Activated T-helper 1 cell treated with anti-CD3 and anti-CD28 coated beads, Interleukin-12 subunit alpha, Interleukin-12 subunit beta, Interleukin-2, Interleukin-4 antibody, amounts not matched to agents 30 ng/mL and 10 ng/mL and 1 ng/mL, durations not matched to agents 14 hours and 24 hours and 36 hours (primary cell): ENCODE measurements around the gene STIM1. TPM values are rescaled to one million over a fixed set of nuclear protein-coding genes. Genes with fewer than 3 reads are reported as not detected.
"Not testable (repeated sequence)": the region's sequence is repeated elsewhere in the genome, so short reads cannot be mapped to it uniquely, and the experiment has no call there.

Experiments
- DNase-seq: peaks from one replicate; pipeline ENCODE4 v3.0.0; 2021; ENCODE audit warnings: low spot score
- H3K27ac Mint-ChIP-seq: one replicate; pipeline ENCODE4 v1.8.0; 2021; ENCODE audit warnings: mild to moderate bottlenecking, mixed read lengths
- H3K27me3 Mint-ChIP-seq: one replicate; pipeline ENCODE4 v1.8.0; 2022; ENCODE audit warnings: mild to moderate bottlenecking, moderate library complexity, mixed read lengths; ENCODE audit not compliant: insufficient read depth
- H3K36me3 Mint-ChIP-seq: one replicate; pipeline ENCODE4 v1.8.0; 2021; ENCODE audit warnings: low read depth, mixed read lengths
- H3K4me1 Mint-ChIP-seq: one replicate; pipeline ENCODE4 v1.8.0; 2021; ENCODE audit warnings: low read depth, mixed read lengths
- H3K4me3 Mint-ChIP-seq: one replicate; pipeline ENCODE4 v1.8.0; 2021; ENCODE audit warnings: mild to moderate bottlenecking, moderate library complexity, mixed read lengths
- H3K9me3 Mint-ChIP-seq: one replicate; pipeline ENCODE4 v1.8.0; 2021; ENCODE audit warnings: mixed read lengths
- intact Hi-C: fragments of 100-400 bp; cut with micrococcal nuclease; formaldehyde crosslinking; loops from one replicate; pipeline ENCODE4 v1.15.1; 2024
- total RNA-seq: library from RNA; stranded (reverse); gene quantifications from 2 replicates; pipeline ENCODE4 v1.2.3, GENCODE V29; 2022

Gene STIM1
- total RNA-seq, 1 donor from 2014 or later, result 68.0 TPM

DNA sequence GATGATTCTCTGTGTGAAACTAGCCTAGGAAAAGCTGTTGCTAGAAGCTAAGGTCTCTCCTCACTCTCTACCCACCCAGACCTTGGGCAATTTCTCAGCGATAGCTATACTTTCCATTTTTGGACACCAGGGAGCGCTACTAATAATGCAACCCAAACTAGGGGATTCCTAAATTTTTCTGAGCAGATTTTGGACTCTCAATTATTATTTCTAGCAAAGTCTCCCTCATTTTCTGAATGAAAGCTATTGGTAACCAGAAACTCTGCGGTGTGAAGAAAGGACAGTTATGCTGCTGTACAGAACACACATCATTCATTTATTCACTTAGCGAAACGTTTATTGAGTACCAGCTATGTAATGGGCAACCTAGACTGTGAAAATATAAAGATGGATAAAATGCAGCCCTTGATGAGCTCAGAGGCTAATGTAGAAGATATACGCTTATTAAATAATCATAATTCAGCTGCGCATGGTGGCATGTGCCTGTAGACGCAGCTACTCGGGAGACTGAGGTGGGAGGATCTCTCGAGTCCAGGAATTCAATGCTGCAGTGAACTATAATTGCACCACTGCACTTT, 6.1 kb upstream of the STIM1 start:
- H3K27ac Mint-ChIP-seq, result no peak overlapping the region
- no peaks in the 10 kb centered on the region for H3K36me3 Mint-ChIP-seq
- intact Hi-C loops, result loop anchor here (1.0 kb wide), 2 partner anchors 8 to 223 kb away; no protein-coding TSS in a partner anchor
- no peaks in the 10 kb centered on the region for H3K27me3 Mint-ChIP-seq
- no peaks in the 10 kb centered on the region for H3K9me3 Mint-ChIP-seq
- peak; percentile 37 for DNase-seq
- H3K4me3 Mint-ChIP-seq, result no peak overlapping the region
- peaks cover 47% of the 10 kb centered on the region for H3K4me1 Mint-ChIP-seq

DNA sequence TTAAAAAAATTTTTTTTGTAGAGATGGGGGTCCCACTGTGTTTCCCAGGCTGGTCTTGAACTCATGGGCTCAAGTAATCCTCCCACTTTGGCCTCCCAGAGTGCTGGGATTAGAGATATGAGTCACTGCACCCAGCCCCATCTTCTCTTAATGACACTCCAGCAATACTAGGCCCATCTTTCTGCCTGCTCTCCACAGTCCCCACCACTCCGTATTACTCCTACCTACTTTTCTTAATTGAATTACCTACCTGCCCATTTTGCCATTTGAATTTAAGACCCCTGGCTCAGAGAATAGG, 2.0 kb upstream of the STIM1 start:
- H3K27me3 Mint-ChIP-seq, result no peaks in the 10 kb centered on the region
- DNase-seq, result no peak
- no peaks in the 10 kb centered on the region for H3K9me3 Mint-ChIP-seq
- H3K36me3 Mint-ChIP-seq, result peaks cover 5% of the 10 kb centered on the region
- H3K4me1 Mint-ChIP-seq, result peaks cover 61% of the 10 kb centered on the region
- intact Hi-C loops, result no loop called here
- peak overlapping the region; percentile 92 for H3K4me3 Mint-ChIP-seq
- peak overlapping the region; percentile 99 for H3K27ac Mint-ChIP-seq

DNA sequence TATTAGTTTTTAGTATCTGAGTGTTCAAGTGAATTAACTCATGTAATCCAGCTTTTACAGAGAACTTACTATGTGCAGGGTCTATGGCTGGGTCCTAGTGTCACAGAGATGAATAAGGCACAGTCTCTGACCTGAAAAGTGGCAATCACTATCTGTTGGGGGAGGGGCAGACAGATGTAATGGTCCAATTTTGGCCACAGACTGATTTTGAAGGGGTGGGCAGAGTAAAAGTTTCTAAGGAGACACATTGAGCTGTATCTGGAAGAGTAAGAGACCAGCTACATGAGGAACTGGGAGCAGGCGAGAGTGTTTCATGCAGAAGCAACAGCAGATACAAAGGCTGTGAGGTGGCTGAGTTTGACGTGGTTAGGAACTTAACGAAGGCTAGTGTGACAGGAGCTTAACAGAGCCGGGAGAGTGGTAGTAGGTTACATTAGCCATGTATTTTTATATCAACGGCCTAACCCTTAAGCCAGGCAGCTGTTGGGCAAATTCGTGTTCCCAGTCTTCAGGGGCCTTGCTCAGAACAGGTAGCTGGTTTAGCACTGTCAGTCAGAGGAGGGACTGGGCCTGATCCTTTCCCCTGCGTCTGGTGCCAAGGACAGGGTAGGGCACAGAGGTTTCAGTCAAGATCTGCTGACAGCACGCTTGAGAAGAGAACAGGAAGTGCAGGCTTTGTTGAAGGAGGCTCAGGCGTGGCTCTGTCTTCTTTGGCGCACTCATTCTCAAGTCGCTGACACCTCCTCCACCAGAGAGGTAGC, 1.4 kb upstream of the STIM1 start:
- Mint-ChIP-seq H3K9me3 (no peaks in the 10 kb centered on the region), H3K27ac (peak overlapping the region; percentile 99), H3K4me1 (peaks cover 61% of the 10 kb centered on the region), H3K27me3 (no peaks in the 10 kb centered on the region), H3K4me3 (peak overlapping the region; percentile 92), H3K36me3 (peaks cover 5% of the 10 kb centered on the region)
- intact Hi-C loops, result loop anchor here (1.0 kb wide), 8 partner anchors 13 to 218 kb away; partner anchors contain the start of gene NUP98
- peak; percentile 61 for DNase-seq

DNA sequence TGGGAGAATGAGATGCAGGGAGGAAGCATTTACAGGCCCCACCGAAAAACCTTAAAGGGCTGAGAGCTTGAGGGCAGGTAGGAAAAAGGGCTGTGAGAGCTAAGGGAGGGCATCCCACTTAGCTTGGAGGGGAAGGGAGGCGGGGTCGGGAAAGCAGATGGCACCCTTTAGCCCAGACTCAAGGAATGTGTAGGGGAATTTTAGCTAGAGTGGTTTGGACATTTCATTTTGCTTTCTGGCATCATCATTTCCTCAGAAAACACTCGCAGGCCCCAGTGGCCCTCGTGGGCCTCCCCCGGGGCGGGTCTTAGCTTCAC, 846 bp upstream of the STIM1 start:
- Mint-ChIP-seq H3K4me3 (peak overlapping the region; percentile 92), H3K4me1 (peaks cover 62% of the 10 kb centered on the region), H3K9me3 (no peaks in the 10 kb centered on the region), H3K27ac (peak overlapping the region; percentile 99), H3K27me3 (no peaks in the 10 kb centered on the region), H3K36me3 (peaks cover 5% of the 10 kb centered on the region)
- intact Hi-C loops, result loop anchor here (1.0 kb wide), 8 partner anchors 13 to 218 kb away; partner anchors contain the start of gene NUP98
- DNase-seq, result no peak

DNA sequence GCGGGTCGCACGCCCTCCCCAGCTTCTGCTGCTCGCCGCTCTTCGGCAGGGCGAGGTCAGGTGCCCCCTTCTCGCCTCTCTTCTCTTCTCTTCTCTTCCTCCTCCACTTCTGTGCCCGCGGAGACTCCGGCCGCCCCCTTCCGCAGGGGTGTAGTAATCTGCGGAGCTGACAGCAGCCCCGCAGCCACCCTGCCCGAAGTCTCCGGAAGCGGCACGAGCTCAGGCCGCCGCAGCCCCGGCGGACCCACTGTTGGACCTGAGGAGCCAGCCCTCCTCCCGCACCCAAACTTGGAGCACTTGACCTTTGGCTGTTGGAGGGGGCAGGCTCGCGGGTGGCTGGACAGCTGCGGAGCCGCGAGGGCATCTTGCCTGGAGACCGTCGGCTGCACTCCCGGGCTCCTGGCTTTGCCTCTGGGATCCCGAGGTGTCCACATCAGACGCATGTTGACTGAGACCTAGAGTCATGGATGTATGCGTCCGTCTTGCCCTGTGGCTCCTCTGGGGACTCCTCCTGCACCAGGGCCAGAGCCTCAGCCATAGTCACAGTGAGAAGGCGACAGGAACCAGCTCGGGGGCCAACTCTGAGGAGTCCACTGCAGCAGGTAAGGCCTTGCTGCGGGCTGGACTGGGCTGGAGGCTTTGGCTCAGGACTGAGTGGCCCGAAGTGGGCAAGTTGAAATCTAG, 486 bp downstream of the STIM1 start:
- no peaks in the 10 kb centered on the region for H3K9me3 Mint-ChIP-seq
- peaks cover 6% of the 10 kb centered on the region for H3K36me3 Mint-ChIP-seq
- no peaks in the 10 kb centered on the region for H3K27me3 Mint-ChIP-seq
- no peak for DNase-seq
- H3K4me1 Mint-ChIP-seq, result peaks cover 75% of the 10 kb centered on the region
- H3K4me3 Mint-ChIP-seq, result peak overlapping the region; percentile 98
- intact Hi-C loops, result loop anchor here (1.0 kb wide), 1 partner anchor 238 kb away; the partner anchor contains the start of gene RRM1
- peak overlapping the region; percentile 96 for H3K27ac Mint-ChIP-seq

DNA sequence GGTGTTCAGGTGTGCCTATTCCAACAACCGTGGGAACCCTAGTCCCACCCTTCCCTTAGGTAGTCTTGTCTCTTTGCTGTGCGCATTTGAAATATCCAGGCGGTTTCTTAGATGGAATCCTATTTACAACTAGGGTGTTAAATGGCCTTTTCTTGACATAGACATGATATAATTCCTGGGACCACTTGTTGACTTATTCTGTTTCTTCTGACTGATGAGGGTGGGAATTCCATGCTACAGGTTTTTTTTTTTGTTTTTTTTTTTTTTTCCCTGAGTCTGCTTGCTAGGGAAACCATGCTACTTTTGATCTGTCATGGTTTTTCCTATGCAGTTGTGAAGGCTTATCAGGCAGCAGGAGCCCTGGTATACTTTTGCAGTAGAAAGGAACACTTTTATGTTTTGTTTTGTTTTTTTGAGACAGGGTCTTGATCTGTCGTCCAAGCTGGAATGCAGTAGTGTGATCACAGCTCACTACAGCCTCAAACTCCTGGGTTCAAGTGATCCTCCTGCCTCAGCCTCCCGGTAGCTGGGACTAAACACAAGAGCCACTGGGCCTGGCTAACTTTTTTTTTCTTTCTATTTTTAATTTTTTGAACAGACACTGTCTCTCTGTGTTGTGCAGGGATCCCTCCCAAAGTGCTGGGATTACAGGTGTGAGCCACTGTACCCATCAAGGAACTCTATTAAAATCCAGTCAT, 1.5 kb downstream of the STIM1 start:
- peak overlapping the region; percentile 98 for H3K4me3 Mint-ChIP-seq
- intact Hi-C loops, result no loop called here
- H3K27ac Mint-ChIP-seq, result peak overlapping the region; percentile 96
- H3K36me3 Mint-ChIP-seq, result peaks cover 8% of the 10 kb centered on the region
- H3K27me3 Mint-ChIP-seq, result no peaks in the 10 kb centered on the region
- peaks cover 85% of the 10 kb centered on the region for H3K4me1 Mint-ChIP-seq
- no peaks in the 10 kb centered on the region for H3K9me3 Mint-ChIP-seq
- DNase-seq, result no peak

DNA sequence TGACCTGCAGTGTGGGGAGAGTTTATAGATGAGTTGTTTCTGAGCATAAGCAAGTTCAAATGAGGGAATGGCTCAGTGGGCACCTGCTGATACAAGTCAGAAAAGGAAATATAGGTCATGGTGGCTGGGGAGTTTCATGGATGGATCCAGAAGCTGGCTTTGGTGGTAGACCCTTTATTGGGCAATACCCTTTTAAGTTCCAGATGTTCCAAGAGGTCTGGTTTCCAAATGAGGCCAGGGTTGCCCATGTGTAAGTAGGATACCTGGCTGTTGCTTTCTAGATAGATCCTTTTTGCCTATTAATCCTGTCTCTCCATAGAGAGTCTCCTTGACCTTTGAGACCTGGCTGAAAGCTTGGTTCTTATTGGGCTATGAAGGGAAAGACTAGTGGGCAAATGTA, 2.2 kb downstream of the STIM1 start:
- peaks cover 84% of the 10 kb centered on the region for H3K4me1 Mint-ChIP-seq
- peak overlapping the region; percentile 98 for H3K4me3 Mint-ChIP-seq
- intact Hi-C loops, result no loop called here
- peaks cover 8% of the 10 kb centered on the region for H3K36me3 Mint-ChIP-seq
- H3K27ac Mint-ChIP-seq, result peak overlapping the region; percentile 96
- no peaks in the 10 kb centered on the region for H3K9me3 Mint-ChIP-seq
- no peak for DNase-seq
- no peaks in the 10 kb centered on the region for H3K27me3 Mint-ChIP-seq

DNA sequence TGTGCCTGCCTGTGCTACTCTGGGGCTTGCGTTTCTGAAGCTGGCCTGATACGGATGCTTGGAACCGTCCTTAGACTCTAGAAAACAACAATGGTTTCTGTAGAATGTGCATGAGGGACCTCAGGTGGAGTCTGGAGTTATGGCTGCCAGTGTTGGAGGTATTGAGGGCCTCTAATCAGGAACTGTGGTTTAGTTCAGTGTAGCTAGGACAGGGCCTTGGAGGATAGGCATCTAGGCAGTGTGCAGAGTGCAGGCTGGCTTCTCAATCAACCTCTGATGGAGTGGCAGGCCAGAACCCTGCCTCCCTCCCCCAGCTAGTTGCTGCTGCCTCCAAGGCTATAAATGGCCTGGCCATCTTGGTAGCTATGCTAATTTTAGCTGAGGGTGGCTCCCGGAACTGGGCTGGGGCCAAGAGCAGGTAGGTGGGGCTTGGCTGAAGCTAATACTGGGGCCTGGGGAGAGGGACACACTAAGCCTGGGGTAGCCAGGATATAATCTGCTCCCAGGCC, 4.0 kb downstream of the STIM1 start:
- DNase-seq, result no peak
- intact Hi-C loops, result loop anchor here (1.0 kb wide), 2 partner anchors 8 to 46 kb away; no protein-coding TSS in a partner anchor
- H3K9me3 Mint-ChIP-seq, result no peaks in the 10 kb centered on the region
- H3K36me3 Mint-ChIP-seq, result peaks cover 12% of the 10 kb centered on the region
- H3K27ac Mint-ChIP-seq, result peak overlapping the region; percentile 88
- peaks cover 77% of the 10 kb centered on the region for H3K4me1 Mint-ChIP-seq
- no peaks in the 10 kb centered on the region for H3K27me3 Mint-ChIP-seq
- H3K4me3 Mint-ChIP-seq, result peak overlapping the region; percentile 98

DNA sequence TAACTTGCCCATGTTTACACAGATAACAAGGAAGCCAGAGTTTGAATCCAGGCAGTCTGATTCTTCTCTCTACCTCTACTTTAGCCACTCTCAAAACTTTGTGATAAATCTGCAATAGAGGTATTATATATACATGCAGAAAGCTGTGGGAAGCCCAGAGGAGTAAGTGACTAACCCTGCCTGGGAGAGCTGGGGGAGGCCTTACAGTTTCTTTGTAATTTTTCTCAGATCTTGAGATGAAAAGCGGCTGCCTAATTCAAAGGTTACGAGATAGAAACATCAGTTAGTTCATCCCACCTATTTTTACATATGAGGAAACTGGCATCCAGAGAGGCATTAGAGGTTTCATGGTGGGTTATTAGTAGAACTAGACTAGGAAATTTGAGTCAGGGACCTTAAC, 4.9 kb downstream of the STIM1 start:
- Mint-ChIP-seq H3K27me3 (no peaks in the 10 kb centered on the region), H3K36me3 (peaks cover 12% of the 10 kb centered on the region), H3K4me1 (peaks cover 83% of the 10 kb centered on the region), H3K9me3 (no peaks in the 10 kb centered on the region), H3K4me3 (peak overlapping the region; percentile 98), H3K27ac (peak overlapping the region; percentile 88)
- DNase-seq, result no peak
- intact Hi-C loops, result loop anchor here (1.0 to 2.0 kb wide), 2 partner anchors 11 to 18 kb away; no protein-coding TSS in a partner anchor

DNA sequence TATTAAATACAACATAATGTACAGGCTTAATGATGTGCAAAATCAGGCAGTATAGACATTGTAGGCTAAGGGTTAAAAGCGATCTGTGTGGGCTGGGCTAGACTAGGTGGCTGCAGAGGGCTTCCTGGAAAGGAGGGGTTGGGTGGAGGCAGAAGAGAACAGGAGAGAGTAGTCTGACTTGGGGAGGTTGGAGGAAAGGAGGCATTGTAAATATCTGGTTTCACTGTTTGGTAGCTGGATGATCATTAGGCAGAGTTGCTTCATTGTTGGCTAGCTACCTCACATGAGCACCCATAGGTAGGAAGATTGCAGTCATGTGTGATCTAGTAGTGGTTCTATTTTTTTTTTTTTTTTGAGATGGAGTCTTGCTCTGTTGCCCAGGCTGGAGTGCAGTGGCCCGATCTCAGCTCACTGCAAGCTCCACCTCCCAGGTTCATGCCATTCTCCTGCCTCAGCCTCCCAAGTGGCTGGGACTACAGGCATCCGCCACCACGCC, 5.5 kb downstream of the STIM1 start:
- peak; percentile 41 for DNase-seq
- peak overlapping the region; percentile 98 for H3K4me3 Mint-ChIP-seq
- peak overlapping the region; percentile 88 for H3K27ac Mint-ChIP-seq
- H3K27me3 Mint-ChIP-seq, H3K9me3 Mint-ChIP-seq: not testable (repeated sequence)
- intact Hi-C loops, result loop anchor here (1.0 to 2.0 kb wide), 2 partner anchors 10 to 18 kb away; no protein-coding TSS in a partner anchor
- H3K4me1 Mint-ChIP-seq, result peaks cover 89% of the 10 kb centered on the region
- H3K36me3 Mint-ChIP-seq, result peaks cover 12% of the 10 kb centered on the region

DNA sequence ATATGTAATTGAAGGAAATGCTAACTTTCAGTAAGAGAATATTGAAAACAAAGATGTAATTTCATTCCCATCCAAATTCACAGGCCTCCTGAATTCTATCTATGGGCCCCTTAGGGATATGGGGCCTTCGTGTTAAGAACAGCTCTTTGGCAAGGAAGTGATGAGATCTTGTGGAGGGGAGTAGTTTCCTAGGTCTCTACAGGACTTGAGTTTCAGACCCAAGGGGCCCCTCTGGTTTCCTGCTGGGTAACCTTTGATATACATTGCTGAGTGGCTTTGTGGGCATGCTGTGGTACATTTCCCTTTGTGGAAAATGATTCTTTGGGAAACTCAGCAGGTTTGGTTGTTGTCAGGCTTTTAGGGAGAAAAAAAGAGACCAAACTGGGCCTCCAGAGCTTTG, 6.2 kb downstream of the STIM1 start:
- H3K27ac Mint-ChIP-seq, result peak overlapping the region; percentile 88
- intact Hi-C loops, result loop anchor here (2.0 kb wide), 1 partner anchor 17 kb away; no protein-coding TSS in a partner anchor
- H3K4me1 Mint-ChIP-seq, result peaks cover 91% of the 10 kb centered on the region
- no peak for DNase-seq
- peak overlapping the region; percentile 63 for H3K4me3 Mint-ChIP-seq
- no peaks in the 10 kb centered on the region for H3K9me3 Mint-ChIP-seq
- no peaks in the 10 kb centered on the region for H3K27me3 Mint-ChIP-seq
- peaks cover 11% of the 10 kb centered on the region for H3K36me3 Mint-ChIP-seq

DNA sequence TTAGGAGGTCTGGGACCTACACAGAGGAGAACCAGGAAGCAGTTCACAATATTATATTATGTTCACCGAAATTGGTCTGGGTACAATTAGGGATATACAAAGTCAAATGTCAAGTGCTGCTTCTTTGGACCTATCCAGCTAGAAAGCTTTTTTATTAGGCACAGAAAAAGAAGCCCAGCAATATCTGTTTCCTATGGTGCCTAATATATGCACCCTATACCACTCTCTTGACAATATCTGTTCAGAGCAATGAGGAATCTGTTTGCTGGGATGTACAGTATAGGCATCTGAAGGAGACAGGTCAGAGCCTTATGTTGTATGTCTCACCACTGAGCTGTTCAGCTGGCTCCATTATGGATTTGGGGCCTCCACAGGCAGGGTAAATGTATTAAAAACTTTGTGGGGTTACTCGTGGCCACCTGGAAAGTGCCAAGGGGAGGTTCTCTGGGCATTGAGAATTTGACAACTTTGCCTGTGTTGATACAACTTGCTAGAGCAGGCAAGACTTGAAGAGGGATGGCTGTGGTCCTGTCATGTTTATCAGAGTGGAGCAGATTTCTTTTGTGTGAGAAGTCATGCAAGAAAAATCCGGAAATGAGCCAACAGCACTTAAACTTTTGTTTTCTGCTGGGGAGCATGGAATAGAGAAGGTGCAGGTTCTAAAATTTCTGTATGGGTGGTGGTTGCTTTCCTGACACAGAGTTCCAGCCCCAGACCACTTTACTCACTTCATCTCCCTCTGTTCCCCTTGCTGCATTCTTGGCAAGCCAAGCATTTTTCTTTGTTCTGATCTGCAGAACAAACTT, 10.1 kb downstream of the STIM1 start:
- Mint-ChIP-seq H3K27me3 (no peaks in the 10 kb centered on the region), H3K27ac (peak overlapping the region; percentile 83), H3K4me3 (peak overlapping the region; percentile 28), H3K9me3 (no peaks in the 10 kb centered on the region), H3K36me3 (peaks cover 21% of the 10 kb centered on the region), H3K4me1 (peaks cover 83% of the 10 kb centered on the region)
- intact Hi-C loops, result no loop called here
- DNase-seq, result no peak
